CD4-positive, alpha-beta T cell treated with Interleukin-15 for 4 hours (primary cell): ENCODE data around the gene AKAP1.

Experiments used
- DNase-seq: peaks from one replicate; pipeline ENCODE4 v3.0.0-alpha.2; 2020; ENCODE audit warnings: low spot score

AKAP1 gene

DNA sequence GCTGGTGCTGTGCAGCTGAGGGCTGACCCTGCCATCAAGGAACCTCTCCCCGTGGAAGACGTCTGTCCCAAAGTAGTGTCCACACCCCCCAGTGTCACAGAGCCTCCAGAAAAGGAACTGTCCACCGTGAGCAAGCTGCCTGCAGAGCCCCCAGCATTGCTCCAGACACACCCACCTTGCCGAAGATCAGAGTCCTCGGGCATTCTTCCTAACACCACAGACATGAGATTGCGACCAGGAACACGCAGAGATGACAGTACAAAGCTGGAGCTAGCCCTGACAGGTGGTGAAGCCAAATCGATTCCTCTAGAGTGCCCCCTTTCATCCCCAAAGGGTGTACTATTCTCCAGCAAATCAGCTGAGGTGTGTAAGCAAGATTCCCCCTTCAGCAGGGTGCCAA is 20.5 kb downstream of the AKAP1 start:
- no peak for DNase-seq

DNA sequence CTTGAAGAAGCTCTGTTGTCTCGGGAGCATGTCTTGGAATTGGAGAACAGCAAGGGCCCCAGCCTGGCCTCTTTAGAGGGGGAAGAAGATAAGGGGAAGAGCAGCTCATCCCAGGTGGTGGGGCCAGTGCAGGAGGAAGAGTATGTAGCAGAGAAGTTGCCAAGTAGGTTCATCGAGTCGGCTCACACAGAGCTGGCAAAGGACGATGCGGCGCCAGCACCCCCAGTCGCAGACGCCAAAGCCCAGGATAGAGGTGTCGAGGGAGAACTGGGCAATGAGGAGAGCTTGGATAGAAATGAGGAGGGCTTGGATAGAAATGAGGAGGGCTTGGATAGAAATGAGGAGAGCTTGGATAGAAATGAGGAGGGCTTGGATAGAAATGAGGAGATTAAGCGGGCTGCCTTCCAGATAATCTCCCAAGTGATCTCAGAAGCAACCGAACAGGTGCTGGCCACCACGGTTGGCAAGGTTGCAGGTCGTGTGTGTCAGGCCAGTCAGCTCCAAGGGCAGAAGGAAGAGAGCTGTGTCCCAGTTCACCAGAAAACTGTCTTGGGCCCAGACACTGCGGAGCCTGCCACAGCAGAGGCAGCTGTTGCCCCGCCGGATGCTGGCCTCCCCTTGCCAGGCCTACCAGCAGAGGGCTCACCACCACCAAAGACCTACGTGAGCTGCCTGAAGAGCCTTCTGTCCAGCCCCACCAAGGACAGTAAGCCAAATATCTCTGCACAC is 21.2 kb downstream of the AKAP1 start:
- DNase-seq, result no peak

DNA sequence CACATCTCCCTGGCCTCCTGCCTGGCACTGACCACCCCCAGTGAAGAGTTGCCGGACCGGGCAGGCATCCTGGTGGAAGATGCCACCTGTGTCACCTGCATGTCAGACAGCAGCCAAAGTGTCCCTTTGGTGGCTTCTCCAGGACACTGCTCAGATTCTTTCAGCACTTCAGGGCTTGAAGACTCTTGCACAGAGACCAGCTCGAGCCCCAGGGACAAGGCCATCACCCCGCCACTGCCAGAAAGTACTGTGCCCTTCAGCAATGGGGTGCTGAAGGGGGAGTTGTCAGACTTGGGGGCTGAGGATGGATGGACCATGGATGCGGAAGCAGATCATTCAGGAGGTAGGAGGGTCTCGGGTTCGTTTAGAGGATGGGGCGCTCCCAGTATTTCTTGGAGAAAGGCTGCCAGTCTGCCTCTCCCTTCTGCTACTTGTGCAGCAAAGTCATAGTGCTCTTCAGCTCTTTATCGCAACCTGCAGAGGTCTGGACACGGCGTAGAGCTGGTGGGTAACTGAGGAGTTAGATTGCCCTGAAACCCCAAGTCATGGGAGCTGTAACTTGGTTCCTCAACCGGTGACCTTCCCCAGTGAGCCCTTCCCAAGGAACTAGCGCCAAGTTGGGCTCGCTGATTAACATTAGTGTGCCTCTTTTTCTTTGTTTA is 21.9 kb downstream of the AKAP1 start:
- DNase-seq, result no peak

DNA sequence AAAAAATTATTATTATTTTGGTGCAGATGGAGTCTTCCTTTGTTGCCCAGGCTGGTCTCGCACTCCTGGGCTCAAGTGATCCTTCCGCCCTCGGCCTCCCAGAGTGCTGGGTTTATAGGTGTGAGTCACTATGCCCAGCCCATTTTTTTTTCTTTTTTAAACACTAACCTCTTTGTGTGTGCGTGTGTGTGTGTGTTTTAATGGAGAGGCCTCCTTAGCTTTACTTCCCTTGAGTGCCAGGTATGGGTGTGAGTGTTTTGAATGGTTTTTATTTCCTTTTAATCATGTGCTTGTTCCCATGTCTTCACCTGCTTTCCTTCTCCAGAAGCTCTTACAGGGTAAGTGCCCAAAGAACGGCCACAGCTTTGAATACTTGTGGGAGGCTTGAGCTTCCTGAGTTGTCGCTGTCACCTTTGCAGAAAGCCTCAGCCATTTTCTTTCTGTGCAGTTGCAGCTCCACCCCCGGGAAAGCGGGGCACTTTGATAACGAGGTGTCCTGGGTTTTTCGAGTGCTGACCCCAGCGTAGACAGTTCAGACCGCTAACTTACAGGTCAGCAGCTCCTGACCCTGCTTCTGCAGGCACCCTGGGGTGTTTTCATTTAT is 22.6 kb downstream of the AKAP1 start:
- DNase-seq, result no peak

DNA sequence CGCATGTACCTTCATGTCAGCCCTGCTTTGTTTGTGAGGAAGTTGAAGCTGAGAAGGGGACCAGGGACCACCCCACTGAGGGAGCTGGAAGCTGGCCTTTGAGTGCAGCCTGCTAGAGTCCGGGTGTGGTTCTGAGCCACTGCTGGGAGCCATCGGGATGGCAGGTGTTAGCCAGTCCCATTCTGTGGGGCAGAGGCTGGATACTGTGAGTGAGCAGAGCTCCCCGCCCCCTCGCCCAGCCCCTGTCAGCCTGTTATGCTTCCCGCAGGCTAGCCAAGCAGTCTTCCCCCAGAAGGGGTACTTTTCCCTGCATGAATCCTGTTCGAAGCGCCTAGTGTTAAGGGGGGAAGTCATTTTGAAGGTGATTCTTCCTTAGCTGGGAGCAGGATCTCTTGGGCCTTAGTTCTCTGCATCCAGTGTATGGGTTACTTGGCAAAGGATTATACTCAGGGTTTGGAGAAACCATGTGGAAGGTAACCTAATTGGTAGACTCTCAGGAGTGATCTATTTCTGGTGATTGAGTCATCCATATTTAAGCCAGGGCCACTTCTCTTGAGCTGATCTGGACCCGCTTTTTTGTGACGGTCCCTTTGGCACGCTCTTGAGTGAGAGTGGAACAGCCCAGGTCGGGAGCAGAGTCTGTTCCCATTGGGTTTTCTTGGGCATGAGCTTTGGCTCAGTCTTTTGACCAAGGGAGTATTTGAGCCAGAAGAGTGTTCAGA is 23.8 kb downstream of the AKAP1 start:
- DNase-seq, result no peak

DNA sequence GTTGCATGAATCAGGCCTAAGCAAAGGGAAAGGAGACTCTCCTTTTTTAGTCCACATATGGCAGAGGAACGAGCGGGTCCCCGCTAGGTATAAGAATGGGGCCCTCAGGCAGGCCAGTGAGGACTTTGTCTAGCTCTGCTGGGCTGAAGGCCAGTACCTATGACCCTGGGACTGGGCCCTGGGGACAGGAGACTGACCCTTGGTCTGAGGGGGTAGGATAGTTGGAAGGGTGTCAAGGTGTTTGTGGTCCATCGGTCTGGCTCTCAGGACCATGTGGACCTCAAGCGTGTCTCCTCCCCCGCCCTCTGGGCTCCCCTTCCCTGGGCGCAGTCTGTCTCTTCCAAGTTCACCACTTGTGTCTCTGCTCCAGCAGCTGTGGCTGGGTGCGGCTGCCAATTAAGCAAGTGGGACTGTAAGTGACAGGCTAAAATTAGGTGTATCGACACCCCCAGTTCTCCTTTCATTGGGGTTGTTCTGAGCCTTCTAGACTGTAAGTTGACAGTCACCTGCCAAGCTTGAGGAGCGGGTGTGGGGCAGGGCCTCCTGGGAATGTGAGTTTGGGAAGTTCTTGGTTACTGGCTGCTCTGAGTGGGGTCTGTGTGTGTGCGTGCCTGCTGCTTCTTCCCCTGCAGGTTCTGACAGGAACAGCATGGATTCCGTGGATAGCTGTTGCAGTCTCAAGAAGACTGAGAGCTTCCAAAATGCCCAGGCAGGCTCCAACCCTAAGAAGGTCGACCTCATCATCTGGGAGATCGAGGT is 24.5 kb downstream of the AKAP1 start:
- no peak for DNase-seq

DNA sequence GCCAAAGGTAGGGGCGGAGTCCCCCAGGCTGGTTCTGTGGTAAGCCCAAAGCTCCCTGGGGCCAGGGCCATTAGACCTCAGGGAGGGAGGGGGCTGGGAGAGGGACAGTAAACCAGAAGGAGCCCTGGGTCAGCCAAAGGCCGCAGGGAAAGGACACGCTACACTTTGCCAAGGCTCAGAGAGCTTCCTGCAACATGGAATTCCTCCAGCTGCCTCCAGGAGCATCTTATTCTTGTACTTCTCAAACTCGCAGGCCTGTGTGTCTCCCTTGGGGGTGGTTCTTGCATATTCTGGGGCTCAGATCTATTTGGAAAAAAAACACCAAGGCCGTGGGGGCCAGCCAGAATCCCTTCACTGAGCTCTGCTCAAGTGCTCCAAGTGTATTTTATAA is 25.1 kb downstream of the AKAP1 start:
- DNase-seq, result no peak

DNA sequence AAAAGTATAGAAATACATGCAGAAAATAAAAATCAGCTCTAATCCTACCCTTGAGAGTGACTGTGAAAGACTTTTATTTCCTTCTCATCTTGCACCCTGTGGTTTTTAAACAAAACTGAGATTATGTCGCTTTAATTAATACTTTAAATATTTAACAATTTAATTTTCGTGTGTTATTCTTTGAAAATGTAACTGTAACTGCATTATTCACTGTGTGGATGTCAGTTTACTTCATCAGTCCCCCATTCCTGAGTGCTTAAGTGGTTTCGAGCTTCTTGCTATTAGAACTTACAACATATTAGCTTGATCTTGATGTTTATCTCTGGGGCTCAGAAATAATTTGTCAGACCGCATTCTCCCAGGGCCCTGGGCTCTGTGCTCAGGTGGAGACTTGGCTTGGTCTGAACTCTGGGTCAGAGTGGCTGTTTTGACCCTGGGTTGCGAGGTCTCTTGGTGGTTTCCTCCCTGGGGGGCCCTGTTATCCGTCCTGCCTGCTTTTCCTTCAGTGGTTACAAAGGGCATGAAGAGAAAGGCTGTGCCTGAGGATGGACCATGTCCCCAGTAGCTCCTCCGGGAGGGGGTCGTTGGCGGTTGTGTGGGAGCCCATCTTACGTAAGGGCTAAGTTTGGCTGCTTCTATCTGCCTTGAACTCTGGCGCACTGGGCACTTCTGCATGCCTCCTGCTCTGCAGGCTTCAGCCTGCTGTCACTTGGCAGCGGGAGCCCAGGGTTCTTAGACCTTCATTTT is 25.7 kb downstream of the AKAP1 start:
- DNase-seq, result no peak

DNA sequence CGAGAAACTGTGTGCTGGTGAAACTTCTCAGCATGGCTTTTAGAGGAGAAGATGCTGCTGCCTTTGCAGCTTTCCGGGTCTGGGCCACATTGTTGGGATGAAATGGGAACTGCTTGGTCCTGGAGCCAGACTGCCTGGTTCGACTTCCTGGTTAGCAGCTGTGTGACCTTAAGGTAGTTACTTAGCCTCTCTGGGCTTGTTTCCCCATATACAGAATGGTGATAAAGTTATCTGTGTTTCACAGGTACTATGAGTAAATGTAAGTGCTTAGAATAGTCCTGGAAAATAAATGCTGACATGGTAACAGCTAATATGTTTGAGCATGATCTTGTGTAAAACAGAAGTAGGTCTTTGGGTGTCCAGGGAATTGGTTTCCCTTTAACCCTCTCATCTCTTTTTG is 26.3 kb downstream of the AKAP1 start:
- DNase-seq, result no peak

DNA sequence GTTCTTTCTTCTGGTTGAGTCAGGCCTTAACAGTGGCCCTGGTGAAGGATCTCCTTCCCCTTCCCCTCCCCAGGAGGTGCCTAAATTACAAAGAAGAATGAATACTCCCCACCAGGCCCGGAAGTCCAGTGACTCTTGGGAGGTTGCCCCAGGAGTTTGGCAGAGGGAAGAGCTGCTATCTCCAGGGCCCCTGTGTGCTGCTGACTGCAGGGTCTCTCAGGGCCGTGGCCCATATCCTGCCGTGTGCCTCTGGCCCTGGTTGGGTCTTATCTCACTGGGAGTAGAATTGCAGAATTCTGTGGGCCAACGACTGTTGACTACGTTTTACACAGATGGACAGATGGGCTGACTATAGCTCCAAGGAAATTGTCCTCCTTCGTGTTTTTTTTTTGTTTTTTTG is 28.0 kb downstream of the AKAP1 start:
- no peak for DNase-seq

DNA sequence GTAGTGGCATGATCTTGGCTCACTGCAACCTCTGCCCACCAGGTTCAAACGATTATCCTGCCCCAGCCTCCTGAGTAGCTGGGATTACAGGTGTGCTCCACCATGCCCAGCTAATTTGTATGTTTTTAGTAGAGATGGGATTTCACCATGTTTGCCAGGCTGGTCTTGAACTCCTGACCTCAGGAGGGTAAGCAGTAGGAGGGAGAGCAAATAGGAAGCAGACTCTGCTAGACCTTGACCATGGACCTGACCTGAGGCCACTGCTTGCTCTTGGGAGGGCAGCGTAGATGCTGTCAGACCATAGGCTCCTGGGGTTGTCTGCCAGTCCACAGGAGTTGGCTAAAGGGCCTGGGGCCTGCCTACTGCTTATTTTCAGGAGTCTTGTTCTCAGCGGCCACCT is 28.6 kb downstream of the AKAP1 start:
- no peak for DNase-seq

DNA sequence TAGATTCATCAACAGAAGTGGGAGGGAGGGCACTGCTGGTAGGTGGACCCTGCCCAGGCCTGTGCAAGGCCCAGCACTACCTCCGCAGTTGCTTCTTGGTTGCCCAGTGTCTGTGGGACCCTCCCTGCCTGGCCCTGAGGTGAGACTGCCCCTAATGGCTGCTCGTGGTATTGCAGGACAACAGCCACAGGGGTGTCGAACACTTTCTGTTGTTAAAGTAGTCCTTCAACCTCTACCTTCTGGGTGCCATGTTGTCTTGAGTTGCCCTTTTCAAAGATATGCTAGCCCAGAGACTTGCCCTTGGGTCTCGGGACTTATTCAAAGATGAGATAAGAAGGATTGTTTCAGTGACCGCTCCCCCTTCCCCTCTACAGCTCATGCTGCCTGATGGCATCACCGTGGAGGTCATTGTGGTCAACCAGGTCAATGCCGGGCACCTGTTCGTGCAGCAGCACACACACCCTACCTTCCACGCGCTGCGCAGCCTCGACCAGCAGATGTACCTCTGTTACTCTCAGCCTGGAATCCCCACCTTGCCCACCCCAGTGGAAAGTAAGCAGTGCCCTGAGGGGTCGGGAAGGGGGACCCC is 29.1 kb downstream of the AKAP1 start:
- peak; percentile 68 for DNase-seq

DNA sequence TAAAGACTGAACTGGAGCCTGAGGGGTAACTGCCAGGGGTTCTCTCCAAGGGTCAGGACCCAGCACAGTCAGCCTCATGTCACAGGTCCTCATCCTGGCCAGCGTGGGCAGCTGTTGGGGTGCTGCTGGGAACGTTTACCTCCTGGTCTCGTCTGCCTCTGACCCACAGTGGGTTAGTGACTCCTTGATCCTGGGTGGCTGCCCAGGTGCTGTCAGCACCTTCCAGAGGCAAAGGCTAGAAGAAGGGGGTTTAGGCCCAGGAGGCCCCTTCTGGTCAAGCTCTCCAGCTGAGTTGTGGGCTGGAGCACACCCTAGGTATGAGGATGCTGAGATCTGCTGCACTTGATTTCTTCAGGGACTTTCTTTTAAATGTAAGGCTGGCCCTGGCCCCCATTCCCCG is 30.3 kb downstream of the AKAP1 start:
- DNase-seq, result no peak

DNA sequence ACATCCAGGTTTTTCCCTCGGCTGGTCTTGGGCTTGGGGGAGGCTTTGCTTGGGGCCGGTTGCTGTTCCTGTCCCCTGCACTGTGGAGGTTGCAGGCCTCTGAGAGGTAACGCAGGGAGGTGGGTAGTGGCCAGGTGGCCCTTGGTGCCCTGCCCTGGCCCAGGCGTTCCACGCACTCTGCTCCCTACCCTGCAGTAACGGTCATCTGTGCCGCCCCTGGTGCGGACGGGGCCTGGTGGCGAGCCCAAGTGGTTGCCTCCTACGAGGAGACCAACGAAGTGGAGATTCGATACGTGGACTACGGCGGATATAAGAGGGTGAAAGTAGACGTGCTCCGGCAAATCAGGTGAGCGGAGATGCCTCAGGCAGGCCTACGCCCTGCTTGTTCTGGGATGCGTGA is 30.9 kb downstream of the AKAP1 start:
- no peak for DNase-seq

DNA sequence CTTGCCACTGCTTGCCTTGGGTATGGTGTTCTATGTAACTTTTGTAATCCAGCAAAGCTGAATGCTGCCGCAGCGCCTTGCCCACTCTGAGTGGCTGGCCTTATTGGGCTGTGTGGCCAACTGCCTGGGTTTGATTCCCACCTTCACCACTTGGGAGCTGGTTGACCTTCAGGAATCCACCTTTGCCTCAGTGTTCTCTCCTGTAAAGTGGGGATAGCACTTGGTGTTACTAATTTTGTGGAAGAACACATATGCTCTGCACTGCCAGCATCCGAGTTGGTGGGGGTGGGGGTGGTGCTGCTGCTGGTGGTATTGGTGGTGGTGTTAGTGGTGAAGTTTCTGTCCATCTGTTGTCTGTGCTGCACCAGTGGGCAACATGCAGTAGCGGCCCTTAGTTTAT is 32.8 kb downstream of the AKAP1 start:
- DNase-seq, result no peak

DNA sequence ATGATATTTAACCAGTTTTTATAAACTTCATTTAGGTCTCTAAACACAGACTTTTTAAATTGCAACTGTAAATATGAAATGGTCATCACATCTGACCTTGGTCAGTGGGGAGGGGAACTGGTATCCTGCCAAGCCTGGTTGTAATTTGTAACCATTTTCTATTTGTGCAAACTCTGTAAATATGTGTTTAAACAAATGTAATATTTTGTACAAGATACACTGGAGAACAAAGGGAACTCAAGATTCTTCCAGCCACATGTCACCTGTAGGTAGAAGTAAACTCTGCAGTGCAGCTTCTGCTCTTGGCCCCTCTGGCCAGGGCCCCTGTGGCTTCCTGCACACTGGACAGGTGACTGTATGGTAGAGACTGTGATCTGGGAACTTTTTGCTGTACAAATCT is 35.8 kb downstream of the AKAP1 start:
- no peak for DNase-seq

DNA sequence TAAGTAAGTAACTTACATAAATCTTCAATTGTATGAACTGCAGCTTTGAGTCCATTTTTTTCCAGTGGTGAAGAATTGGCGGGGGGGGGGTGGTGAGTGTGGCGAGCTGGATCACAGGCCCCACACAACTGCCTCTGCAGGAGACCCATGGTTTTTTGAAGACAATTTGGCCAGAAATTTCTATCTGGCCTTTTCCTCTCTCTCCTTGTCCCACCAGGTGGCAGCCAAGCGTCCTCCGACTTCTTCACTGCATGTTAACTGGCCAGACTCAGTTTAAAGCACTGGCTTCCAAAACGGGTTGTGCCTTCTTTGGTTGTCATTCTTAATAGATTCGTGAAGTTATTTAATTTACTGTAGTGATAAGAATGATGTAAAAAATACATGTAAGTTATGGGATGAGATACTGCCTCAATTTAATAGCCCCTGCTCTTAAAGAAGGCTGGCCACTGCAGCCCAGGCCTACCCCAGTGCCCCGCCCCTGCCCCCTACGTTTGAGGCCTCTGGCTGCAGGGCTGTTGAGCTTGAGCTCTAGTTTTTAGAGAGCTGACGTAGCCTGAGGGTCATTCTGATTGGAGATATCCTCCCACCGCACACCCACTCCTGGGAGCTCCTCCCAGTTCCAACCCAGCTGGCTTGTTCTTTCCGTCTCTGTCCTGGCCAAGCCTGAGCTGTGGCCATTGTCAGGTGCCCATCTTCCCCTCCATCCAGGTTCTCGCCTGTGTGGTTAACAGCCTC is 36.4 kb downstream of the AKAP1 start:
- DNase-seq, result no peak

DNA sequence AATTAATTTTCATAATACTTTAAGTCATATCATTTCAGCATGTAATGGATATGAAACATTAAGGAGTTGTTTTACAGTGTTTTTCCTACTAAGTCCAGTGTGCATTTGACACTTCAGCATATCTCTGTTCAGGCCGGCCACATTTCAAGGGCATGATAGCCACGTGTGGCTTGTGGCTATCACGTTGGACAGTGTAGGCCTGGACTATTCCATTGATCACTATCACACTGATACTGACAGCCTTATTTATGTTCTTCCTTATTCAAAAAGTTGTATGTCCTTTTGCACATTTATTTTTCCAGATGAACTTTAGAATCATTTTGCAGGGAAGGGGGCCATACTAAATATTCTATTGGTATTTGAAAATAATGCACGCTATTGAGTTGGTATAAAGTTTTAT is 39.0 kb downstream of the AKAP1 start:
- DNase-seq, result no peak

DNA sequence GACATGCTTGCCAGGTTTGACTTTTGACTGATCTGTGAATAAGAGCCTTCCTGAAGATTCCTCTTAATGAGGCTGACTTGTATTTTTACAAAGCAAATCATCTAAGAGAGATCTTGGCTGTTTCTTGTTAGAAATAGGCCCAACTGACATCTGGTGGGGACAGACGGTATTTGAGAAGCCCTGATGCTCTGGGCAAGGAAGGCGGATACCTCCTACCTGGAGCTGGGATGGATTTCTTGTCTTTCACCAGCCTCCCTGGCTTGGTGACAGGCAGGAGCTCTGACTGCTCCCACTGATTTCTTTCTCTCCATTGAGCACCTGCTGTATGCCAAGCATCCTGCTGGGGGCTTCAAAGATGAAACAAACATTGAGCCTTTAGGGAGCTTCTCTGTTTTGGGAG is 40.4 kb downstream of the AKAP1 start:
- no peak for DNase-seq

DNA sequence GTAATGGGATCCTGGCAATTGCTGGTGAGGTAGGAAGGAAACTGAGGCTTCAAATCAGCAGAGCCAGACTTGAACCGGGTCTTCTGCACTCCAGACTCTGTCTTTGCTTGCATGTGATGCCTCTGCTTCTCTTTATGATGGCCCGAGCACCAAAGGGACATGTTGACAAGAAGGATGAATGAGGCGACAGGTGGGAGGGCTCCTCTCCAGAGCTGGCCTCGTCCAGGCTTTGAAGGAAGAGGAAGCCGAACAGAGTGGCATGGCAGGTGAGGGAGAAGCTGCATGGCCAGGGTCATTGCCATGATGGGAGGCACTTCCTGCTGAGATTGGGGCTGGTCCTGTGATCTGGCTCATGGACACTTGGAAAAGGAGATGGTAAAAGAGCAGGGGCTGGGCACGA is 40.8 kb downstream of the AKAP1 start:
- no peak for DNase-seq
